ENCODE data around the gene IL17C.
A peak's percentile ranks its signal among the peaks of the same experiment; 100 is the strongest.
"Not testable (repeated sequence)": the region's sequence is repeated elsewhere in the genome, so short reads cannot be mapped to it uniquely, and the experiment has no call there.

The IL17C gene

DNA sequence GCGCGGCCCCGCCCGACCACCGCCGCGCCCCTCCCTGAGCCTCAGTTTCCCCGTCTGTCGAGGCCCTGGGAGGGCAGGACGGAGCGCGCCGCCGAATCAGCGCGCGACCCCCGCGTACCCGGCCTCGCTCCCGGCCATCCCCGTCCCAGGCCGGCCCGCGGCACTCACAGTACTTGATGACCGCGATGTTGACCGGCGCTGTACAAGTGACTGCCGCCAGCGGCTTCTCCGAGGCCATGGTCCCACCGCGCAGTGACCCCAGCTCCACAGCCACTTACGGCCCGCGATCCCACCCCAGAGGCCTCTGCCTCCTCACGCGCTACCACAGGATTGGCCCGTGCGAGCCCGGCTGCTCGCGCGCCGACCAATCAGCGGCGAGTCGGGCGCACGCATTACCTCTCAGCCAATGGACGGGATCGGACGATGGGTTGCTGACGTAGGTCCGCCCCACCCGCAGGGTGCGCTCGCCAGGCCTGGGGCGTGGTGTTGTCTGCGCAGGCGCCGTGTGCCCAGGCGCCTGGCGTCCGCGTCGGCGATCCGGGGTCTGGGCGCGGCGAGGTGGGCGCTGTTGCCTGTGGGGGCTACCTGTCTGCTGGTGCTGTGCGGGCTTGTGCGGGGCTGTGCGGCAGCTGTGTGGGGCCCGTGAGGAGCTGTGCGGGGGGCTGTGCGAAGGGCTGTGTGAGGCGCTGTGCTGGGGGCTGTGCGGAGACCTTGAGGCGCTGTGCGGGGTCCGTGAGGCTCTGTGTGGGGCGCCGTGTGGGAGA, 24.7 kb downstream of the IL17C start, which contains the start of gene MVD:
Gene MVD, minus strand, starts transcription at position 249 of the 764 bp plus-strand sequence. Its CDS starts 11 bp downstream, at position 238.
- DNase-seq = peak; percentile 94 to 95

DNA sequence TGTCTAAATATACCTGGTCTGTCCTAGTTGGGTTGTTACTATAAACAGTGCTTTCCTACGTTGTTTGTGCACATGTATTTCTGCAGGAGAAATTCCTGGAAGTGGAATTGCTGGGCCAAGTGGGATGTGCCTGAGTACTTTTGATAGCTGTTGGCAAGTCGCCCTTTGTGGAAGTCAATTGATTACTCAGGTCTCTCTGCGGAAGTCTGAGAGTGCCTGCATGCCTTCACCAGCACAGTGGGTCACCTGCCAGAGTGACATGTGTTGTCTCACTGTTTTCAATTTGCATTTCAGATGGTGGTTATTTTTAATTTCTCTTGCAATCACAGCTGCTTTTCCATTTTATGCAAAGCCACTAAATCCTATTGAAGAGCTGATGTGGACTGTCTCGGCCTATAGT, 26.8 kb downstream of the IL17C start:
- DNase-seq = no peak

DNA sequence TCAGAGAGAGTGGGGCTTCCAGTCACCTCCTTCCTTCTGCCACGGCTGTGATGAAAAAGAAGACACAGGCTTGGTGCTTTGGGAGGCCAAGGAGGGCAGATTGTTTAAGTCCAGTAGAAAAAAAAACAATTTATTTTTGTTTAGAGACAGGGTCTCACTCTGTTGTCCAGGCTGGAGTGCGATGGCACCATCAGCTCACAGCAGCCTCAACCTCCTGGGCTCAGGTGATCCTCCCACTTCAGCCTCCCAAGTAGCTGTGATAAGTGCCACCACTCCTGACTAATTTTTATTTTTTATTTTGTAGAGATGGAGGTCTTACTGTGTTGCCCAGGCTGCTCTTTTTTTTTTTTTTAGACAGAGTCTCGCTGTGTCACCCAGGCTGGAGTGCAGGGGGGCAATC, 27.2 kb downstream of the IL17C start:
- DNase-seq = no peak

DNA sequence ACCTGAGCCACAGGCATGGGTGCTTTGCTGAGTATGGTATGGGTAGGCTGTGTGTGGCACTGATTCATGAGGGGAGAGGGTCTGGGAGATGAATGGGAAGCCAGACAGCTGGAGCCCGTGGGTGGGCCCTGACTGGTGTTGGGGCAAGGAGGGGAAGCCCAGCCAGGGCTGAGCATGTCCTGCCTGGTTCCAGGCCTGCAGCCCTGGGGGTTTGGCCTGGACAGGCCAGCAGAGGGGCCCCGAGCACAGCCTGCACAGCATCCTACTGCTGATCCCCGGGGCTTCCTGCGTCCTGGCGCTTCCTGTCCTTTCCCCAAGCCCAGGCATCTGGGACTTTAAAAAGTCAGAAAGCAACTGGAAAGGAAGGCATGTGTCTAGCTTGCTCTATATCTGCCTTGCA, 29.1 kb downstream of the IL17C start:
- DNase-seq = no peak

DNA sequence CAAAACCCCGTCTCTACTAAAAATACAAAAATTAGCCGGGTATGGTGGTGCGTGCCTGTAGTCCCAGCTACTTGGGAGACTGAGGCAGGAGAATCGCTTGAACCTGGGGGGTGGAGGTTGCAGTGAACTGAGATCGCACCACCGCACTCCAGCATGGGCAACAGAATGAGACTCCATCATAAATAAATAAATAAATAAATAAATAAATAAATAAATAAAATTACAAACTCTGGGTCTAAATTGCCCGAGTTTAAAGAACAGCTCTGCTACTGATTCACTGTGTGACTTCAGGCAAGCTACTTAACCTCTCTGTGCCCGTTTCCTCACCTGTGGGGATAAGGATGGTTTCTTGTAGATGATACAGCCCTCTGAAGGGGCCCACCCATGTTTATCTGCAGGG, 31.1 kb downstream of the IL17C start:
- DNase-seq = not testable (repeated sequence)

DNA sequence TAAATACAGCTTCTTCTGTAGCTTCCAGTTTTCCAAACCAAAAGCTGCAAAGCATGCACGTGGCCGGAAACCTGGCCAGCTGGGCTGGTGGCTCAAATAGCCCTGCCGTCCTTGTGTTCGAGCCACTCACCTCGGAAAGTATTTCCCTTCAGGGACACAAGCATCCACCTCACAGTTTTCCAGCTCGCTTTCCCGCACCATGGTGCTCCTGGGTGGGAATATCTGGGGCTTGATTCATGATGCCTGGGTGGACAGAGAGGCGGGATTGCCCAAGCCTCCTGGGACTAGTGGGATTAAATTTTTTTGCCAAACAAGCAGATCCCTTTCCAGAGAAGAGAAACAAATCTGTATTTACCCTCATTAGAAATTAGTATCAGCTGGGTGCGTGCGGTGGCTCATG, 31.6 kb downstream of the IL17C start:
- DNase-seq = no peak

DNA sequence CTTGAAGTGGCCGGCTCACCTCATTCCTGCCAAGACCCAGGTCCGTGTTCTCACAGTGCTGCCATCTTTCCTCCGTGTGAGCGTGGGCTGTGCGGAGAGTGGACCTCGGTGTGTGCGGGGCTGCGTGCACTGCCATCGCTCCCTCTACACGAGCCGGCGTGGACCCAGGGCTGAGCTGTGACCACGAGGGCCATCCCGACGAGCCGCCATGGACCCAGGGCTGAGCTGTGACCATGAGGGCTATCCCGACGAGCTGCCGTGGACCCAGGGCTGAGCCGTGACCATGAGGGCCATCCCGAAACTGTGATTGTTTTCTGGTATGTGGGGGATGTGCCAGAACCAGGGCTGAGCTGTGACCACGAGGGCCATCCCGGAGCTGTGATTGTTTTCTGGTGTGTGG, 33.4 kb downstream of the IL17C start:
- DNase-seq = no peak

DNA sequence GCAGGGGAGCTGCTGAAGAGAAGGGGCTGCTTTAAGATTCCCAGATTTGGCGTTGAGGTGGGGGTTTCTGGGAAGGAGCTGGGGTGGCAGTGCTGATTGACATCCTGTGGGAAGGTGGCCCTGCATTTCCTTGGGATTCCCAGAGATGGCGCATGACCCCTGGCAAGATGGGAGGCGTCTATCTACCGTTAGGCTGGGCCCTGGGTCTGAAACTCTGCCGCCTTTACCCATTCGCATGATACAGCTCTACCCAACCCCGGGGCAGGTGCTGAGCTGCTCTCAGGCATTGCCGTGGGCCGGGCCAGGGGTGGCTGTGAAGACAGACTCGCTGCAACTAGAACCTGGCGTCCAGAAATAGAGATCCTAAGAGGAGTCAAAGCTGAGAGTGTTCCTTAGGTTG, 34.4 kb downstream of the IL17C start:
- DNase-seq = no peak

DNA sequence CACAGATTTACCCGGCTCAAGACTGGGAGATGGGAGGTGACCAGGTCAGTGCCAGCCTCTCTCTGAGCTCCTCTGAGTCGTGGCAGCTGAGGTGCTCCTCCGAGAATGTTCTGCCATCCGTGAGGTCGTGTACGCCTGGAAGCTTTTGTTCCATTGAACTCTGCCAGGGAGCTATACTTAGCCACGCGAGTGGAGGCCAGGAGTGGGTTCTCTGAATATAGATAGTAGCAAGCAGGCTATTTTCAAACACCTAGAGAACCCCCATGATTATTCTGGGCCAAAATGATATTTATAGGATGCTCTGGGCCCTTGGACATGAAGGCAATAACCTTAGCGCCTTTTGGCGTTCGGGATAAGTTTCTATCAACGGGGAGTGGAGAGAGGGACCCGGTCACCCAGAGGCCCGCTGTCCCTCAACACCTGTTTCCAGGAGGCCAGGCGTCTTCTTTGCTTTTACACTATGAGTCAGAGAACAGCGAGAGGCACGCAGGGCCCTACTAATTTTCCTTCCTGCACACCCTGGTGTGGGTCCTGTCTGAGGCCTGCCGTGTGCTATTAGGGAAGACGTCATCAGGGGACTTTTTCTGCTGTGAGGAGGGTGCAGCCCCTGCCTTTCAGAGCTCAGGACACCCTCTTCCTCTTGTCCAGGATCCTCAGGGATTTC, 35.5 kb downstream of the IL17C start:
- no peak for DNase-seq

DNA sequence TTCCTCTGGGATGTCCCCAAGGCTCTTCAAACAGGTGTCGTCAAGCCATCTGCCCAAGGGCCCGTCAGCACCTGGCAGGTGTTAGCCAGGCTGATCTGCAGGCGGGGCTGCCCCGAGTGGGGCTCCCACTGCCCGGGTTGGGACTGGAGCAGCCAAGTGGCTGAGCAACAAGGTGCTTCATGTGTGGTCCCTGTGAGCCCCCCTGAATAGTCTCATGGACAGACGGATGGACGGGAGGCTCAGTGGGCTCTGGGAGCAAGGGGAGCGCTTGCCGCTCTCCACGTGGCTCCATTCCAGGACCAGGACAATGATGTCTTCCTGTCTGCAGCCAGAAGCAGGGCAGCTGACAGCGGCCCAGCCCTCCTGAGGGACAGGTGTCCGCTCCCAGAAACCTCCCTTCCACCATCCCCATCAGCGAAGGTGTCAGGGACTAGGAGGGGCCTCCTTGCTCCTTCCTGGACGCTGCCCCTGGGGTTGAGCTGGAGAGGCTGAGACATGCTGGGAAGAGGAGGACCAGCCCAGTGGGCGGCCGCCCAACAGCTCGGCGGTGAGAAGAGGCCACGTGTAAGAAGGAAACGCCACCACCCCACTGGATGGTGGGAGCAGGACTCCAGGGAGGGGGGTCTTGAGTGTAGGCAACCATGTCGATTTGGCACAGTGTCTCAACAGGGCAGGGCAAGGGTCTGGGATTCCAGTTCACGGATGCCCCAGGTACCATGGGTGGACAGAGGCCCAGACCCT, 38.3 kb downstream of the IL17C start:
- DNase-seq = no peak

DNA sequence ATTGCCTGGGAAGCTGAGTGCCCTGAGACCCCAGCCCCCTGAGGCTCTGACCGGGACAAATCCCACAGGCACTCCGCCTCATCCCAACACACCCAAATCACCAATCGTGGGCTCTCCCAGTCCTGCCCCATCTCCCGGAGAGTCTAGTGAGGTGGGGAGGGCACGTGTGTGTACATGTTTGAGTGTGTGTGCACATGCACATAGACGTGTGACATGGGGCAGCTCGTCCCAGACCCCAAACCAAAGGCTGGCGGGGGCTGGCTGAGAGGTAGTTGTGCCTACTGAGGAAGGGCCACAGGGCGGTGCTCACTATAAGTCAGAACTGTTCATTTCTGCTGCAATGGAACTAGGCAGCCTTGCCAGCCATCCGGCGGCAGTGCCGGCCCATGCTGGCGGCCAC, 39.3 kb downstream of the IL17C start:
- DNase-seq = no peak

DNA sequence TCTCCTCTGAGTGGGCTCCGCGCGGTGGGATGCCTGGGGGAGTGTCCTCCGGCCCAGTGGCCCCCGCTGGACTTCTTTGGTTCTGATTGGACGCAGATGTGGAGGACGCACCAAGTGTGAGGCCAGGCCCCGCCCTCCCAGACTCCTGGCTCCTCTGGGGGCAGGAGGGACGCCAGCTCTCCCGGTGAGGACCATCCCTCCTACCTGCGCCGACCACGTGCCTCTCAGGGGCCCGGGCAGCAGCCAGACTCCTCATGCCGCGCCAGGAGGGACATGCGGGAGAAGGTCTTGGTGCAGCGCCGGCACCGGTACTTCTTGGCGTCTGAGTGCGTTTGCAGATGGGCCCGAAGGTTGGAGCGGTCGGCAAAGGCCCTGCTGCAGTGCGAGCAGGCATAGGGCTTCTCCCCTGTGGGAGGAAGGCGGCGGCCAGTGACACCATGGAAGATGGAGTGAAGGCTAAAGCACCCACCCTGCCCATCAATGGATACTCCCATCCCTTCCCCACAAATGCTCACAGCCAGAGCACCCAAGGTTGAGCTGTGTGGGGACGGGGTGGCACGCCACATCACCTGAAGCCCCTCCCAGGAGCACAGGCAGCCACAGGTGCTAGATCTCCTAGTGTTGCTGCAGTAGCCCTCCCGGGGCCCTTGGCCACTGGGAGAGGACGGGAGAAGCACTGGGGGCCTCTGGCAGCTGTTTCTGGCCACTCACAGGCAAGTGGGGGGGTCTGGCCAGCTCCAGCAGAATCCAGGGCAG, 40.0 kb downstream of the IL17C start:
- DNase-seq = no peak

DNA sequence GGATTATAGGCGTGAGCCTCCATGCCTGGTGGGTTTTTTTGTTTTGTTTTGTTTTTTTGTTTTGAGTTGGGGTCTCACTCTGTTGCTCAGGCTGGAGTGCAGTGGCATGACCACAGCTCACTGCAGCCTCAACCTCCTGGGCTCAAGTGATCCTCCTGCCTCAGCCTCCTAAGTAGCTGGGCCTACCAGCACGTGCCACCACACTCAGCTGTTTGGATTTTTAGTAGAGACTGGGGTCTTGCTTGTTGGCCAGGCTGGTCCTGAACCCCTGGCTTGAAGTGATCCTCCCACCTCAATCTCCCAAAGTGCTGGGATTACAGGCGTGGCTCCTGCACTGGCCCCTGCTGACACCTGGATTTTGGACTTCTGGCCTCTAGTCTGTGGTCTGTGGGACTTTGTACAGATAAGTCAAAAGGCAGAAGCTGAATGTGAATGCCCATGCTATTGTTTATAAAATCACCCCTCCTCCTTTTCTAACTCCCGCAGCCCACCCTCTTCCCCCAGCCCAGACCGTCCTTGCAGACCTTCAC, 42.2 kb downstream of the IL17C start:
- DNase-seq = no peak

DNA sequence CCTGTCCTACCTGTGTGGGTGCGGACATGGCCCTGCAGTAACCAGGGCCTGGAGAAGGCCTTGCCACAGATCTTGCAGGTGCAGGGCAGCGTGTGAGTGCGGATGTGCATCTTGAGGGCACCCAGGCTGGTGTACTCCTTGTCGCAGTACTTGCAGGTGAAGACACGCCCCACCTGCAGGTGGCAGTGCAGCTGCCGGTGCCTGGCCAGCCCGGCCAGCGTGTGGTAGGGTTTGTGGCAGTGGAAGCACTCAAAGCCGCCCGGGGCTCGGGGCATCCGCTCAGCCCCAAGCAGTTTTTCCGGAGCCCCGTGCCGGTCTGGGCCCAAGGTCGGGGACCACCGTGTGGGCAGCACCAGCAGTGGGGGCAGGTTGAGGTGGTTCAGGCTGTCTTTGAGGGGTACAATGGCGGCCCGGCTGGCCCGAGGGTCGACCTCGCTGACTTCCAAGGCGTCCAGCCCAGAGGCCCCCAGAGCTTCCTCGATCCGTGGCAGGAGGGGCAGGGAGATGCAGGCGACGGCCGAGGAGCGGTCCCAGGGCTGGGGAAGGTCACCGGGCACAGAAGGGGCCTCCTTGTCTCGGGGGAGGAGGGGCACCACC, 42.8 kb downstream of the IL17C start:
- no peak for DNase-seq

DNA sequence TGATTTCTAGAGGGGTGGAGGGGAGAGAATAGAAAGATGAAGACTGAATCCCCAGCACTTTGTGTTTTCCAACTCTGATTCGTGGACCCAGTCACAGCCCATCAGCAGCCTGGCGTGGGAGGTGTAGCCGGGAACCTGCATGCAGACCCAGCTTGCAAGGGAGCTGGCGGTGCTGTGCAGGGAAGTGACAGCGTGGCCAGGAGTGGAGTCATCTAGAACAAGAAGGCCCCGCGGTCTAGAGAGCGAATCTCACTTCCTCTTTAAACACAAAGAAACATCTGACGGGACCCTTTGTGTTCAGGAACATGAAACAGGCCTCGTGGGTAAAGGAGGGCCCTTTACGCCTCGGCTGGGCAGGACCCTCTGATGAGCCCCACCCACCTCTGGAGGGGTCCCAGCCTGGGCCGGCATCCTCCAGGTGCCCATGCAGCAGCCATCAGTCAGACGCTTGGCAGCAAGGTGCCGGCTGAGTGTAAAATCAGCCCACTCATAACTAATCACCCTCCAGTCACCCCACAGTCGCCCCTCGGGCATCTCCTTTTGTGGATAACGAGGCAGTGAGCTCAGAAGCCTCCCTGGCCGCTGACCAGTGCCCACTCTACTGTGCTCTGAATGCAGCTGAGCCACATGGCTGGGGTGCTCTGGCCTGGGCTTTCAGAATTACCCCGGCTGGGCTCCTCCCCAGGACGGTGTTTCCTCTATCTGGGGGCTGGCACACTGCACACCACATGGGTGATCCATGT, 43.5 kb downstream of the IL17C start:
- DNase-seq = no peak

DNA sequence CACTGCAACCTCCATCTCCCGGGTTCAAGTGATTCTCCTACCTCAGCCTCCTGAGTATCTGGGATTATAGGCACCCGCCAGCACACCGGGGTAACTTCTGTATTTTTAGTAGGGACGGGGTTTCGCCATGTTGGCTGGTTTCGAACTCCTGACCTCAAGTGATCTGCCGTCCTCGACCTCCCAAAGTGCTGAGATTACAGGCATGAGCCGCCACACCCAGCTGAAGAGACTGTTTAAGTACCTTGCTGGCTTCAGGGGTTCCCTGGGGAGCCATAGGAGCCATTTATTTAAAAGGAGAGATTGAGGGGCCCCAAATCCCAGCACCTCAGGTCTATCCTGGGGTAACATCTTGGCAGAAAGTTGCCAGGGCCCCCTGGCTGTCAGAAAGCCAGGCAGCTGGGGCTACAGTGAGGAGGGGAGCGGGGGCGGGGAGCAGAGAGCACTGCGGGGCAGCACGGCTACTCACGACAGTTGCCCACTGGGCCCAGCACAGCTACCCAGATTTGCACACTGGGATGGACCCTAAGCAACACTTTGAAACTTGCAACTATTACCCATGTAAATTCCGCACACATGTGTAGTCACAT, 46.3 kb downstream of the IL17C start:
- no peak for DNase-seq

DNA sequence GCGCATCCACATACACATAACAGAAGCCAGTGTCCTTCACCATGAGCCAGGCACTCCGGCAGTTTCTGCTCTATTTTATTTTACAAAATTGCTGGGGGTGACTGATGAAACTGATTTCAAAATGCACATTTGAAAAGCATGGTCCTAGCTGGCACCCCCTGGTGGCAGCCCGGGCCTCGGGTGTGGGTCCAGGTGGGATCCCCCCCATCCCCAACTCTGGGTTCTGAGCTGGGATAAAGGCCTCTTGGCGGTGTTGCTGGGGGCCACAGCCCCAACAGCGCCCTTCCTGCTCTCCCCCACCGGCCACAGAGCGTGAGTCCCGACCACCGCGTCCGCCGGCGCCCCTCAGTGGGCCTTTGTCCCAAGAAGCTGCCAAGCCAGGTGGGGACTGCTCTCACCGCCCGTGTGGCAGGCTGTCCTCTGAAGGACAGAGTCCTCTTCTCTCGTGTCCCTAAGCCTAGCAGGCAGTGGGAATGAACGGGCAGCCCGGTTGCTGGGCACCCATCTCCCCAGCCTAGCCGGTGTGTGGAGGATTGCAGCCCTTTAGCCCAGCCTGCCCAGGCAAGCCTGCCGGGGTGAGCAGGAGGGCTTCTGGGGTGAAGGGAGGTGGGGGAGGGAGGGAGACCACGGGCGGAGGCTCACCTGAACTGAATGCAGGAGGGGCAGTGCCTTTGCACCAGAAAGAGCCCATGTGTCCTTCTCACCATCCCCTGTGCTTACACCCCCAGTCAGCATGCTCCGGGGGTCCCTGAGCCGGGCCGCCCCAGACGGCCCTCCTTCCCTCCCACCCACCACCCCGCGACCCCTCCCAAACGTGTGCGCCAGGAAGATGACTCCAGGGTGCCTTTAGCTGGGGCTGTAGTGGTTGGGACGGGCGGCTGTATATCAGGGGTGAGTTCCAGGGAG, 47.0 kb downstream of the IL17C start:
- DNase-seq = no peak

DNA sequence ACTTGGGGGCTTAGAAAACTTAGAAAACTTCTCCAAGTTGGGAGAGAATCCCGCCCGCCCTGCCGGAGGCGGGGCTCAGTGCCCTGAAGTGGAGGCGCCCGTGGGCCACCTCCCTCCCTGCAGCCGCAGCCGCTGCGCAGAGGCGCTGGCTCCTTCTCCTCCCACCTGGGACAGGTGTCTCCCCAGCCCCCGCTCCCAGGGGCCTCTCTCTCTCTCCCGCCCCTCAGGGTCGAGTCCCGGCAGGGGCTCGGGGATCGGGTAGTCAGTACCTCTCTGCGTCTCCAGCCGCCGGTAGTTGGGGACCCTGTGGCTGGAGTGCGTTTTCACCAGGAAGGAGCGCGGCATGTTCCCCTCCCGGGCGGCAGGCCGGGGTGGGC, 47.7 kb downstream of the IL17C start:
- peak in 1 of 2 experiments; percentile 64 for DNase-seq

DNA sequence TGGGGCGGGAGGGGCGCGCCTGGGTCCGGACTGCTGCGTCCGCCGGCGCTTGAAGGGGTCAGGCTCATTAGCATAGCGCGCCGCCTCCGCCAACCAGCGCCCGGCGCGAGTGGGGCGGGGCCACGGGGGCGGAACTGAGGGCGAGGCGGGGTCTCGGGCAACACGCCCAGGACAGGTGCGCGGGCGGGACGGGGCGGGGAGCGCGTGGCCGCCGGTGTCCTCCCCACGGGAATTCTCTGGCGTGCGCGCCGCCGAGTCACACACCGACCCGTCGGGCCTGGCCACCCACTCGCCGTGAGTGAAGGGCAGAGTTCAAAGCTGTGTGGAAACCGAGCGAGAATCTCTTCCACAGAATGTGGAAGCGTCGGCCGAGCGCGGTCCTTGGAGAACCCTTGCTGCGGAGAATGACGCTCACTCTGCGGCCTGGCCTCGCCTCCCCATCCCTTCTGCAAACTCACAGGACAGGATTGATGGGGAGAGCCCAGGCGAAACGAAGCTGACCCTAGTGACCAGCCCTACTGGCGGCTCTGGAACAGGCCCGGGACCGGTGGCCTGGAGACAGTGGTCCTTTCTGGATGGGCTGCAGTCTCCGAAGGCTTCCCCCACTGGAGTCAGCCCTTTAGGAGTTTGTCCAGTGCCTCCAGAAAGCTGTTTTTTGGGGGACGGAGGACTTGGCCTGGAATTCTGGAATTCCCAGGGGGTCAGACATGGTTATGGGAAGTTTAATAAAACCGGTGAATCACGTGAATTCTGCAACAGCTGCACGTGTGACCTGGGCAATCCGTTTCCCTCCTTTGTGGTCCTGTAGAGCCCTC, 48.3 kb downstream of the IL17C start, which contains the start of gene SNAI3:
Gene SNAI3, minus strand, starts transcription at position 69 of the 815 bp plus-strand sequence. CDS start 101 bp downstream, outside the sequence.
- DNase-seq = peak; percentile 64 to 73
